HepG2 (cell line): Measurements from ENCODE around the gene LUC7L2. TPM values are rescaled to one million over a fixed set of nuclear protein-coding genes. Genes with fewer than 3 reads are reported as not detected.

Experiments
- DR1 ChIP-seq: sonication (generic); formaldehyde crosslinking; IDR thresholded peaks from 2 replicates; pipeline ENCODE4 v1.8.0; 2021; ENCODE audit warnings: mild to moderate bottlenecking, missing genetic modification reagents, inconsistent platforms
- HNF4A ChIP-seq: sonication (generic); formaldehyde crosslinking; IDR thresholded peaks from 2 replicates; pipeline ENCODE4 v1.4.0; 2020; ENCODE audit warnings: missing genetic modification reagents
- HOXA7 ChIP-seq: sonication (generic); formaldehyde crosslinking; IDR thresholded peaks from 2 replicates; pipeline ENCODE4 v1.8.1; 2022; ENCODE audit warnings: mild to moderate bottlenecking, missing genetic modification reagents, moderate library complexity
- LCORL ChIP-seq, 2 experiments: fragments of 450-650 bp in 1 of 2; sonication (generic) in 1 of 2; formaldehyde crosslinking in 1 of 2; IDR thresholded peaks; 2 replicates each; pipeline versions ENCODE4 v1.5.0 to v1.6.1; 2017 to 2020; ENCODE audit warnings: antibody characterized with exemption in 1 of 2, missing genetic modification reagents in 1 of 2
- RFX1 ChIP-seq: fragments of 450-650 bp; IDR thresholded peaks from 2 replicates; pipeline ENCODE4 v1.6.1; 2017
- SP140L ChIP-seq: sonication (generic); formaldehyde crosslinking; IDR thresholded peaks from 2 replicates; pipeline ENCODE4 v1.4.0; 2020; ENCODE audit warnings: missing genetic modification reagents, borderline replicate concordance
- STAG1 ChIP-seq: sonication (generic); formaldehyde crosslinking; IDR thresholded peaks from 2 replicates; pipeline ENCODE4 v1.4.0; 2020; ENCODE audit warnings: missing genetic modification reagents
- STAT5B ChIP-seq: sonication (generic); formaldehyde crosslinking; IDR thresholded peaks from 2 replicates; pipeline ENCODE4 v1.4.0; 2020; ENCODE audit warnings: missing genetic modification reagents
- ZBTB21 ChIP-seq: sonication (generic); formaldehyde crosslinking; IDR thresholded peaks from 2 replicates; pipeline ENCODE4 v1.4.0; 2020; ENCODE audit warnings: missing genetic modification reagents
- ZBTB38 ChIP-seq: sonication (generic); formaldehyde crosslinking; IDR thresholded peaks from 2 replicates; pipeline ENCODE4 v1.5.1; 2020; ENCODE audit warnings: mild to moderate bottlenecking, missing genetic modification reagents
- ZMYM4 ChIP-seq: sonication (generic); formaldehyde crosslinking; IDR thresholded peaks from 2 replicates; pipeline ENCODE4 v1.8.1; 2023; ENCODE audit warnings: mild to moderate bottlenecking, missing genetic modification reagents
- ZNF101 ChIP-seq: sonication (generic); formaldehyde crosslinking; IDR thresholded peaks from 2 replicates; pipeline ENCODE4 v1.4.0; 2020; ENCODE audit warnings: mild to moderate bottlenecking, low read depth, missing genetic modification reagents, borderline replicate concordance
- ZSCAN21 ChIP-seq: sonication (generic); formaldehyde crosslinking; IDR thresholded peaks from 2 replicates; pipeline ENCODE4 v1.8.0; 2022; ENCODE audit warnings: mild to moderate bottlenecking, missing genetic modification reagents, moderate library complexity, borderline replicate concordance
- polyA plus RNA-seq, 8 experiments: library from polyadenylated mRNA; depleted of rRNA in 3 of 8; stranded (reverse) in 7 of 8; unstranded in 1 of 8; fragments of >200 nt; fragmentation: Illumina TruSeq in 4 of 8; extraction: Trizol in 4 of 8; gene quantifications; 2 replicates each; pipeline versions ENCODE4 v1.2.1 to v1.2.3, GENCODE V29; 2011 to 2016; ENCODE audit warnings: low read depth in 4 of 8, missing spikeins in 1 of 8, mixed read lengths in 1 of 8; ENCODE audit not compliant: insufficient read depth in 1 of 8
- total RNA-seq, 5 experiments: library from RNA; depleted of rRNA; stranded (reverse); fragments of >200 nt; fragmentation: Illumina TruSeq; extraction: Trizol; gene quantifications; 2 replicates each; pipeline ENCODE4 v1.2.3, GENCODE V29; 2016; ENCODE audit warnings: low read depth in 1 of 5
- TF ChIP-seq, protein P1 (sequence below): IDR thresholded peaks from 2 replicates; pipeline ENCODE4 v1.6.1; 2016; ENCODE audit warnings: missing compliant biosample characterization, missing genetic modification reagents, borderline replicate concordance
- TF ChIP-seq, protein P2 (sequence below): sonication (generic); formaldehyde crosslinking; IDR thresholded peaks from 2 replicates; pipeline ENCODE4 v1.4.0; 2020; ENCODE audit warnings: missing genetic modification reagents
- TF ChIP-seq, protein P3 (sequence below): sonication (generic); formaldehyde crosslinking; IDR thresholded peaks from 2 replicates; pipeline ENCODE4 v1.5.1; 2020; ENCODE audit warnings: mild to moderate bottlenecking, missing genetic modification reagents, moderate library complexity
- TF ChIP-seq, protein P4 (sequence below): sonication (generic); formaldehyde crosslinking; IDR thresholded peaks from 2 replicates; pipeline ENCODE4 v1.8.0; 2022; ENCODE audit warnings: missing genetic modification reagents, low read depth, mild to moderate bottlenecking, borderline replicate concordance
- TF ChIP-seq, protein P5 (sequence below): sonication (generic); formaldehyde crosslinking; IDR thresholded peaks from 2 replicates; pipeline ENCODE4 v1.8.1; 2023; ENCODE audit warnings: mild to moderate bottlenecking, inconsistent platforms, moderate library complexity, missing genetic modification reagents, borderline replicate concordance

LUC7L2 gene
- total and polyA plus RNA-seq, 2 of the 13 experiments (the other 11 are each of a cell fraction or from before 2014, with no cell fraction given) = 17.9 to 50.7 TPM

DNA sequence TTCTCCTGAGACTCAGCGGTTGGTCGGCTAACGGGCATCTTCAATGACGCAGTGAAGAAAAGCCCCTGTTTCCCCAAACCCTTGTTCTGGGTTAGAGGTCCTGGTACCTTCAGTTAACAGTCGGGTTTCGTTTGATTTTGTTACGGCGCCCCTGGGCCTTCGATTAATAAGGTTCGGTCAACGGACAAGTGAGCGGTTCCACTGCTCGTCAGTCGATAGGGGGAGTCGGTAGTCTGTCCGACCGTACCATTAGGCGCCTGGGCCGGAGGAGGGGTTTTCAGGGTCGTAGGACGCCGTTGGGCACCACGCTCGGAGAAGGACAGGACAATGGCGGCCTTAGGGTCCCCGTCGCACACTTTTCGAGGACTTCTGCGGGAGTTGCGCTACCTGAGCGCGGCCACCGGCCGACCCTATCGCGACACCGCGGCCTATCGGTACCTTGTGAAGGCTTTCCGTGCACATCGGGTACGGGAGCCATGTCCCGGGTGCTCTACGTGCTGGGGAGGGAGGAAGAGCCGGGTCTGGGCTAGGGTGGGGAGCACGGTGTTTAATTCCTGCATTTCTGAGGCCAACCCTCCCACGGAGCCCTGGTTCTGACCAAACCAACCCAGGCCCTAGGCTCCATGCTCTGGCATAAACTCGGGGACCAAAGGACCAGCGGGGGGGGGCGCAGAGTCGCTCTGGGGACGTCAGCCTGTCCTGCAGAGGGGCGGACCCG is 18.5 kb upstream of the LUC7L2 start, which contains the start of gene FMC1 (continued):
- TF ChIP-seq, protein P1, sequence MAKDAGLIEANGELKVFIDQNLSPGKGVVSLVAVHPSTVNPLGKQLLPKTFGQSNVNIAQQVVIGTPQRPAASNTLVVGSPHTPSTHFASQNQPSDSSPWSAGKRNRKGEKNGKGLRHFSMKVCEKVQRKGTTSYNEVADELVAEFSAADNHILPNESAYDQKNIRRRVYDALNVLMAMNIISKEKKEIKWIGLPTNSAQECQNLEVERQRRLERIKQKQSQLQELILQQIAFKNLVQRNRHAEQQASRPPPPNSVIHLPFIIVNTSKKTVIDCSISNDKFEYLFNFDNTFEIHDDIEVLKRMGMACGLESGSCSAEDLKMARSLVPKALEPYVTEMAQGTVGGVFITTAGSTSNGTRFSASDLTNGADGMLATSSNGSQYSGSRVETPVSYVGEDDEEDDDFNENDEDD = no peak
- TF ChIP-seq DR1 (CRISPR knock-in tag) (peak; percentile 56), HNF4A (CRISPR knock-in tag) (no peak; the same call in 1 of the 2 replicates), RFX1 (no peak), SP140L (CRISPR knock-in tag) (no peak), ZSCAN21 (CRISPR knock-in tag) (no peak), ZMYM4 (CRISPR knock-in tag) (peak; percentile 48), STAG1 (CRISPR knock-in tag) (peak; percentile 43), STAT5B (CRISPR knock-in tag) (no peak), LCORL (IDR thresholded peaks at IDR 0.05) (no peak), LCORL (CRISPR knock-in tag; IDR thresholded peaks at IDR 0.05) (no peak; the same call in 1 of the 2 replicates), ZBTB21 (CRISPR knock-in tag) (0 out of 2 replicates have a peak, but pooled peaks have one; percentile 6), ZBTB38 (no peak), ZNF101 (CRISPR knock-in tag) (no peak), HOXA7 (CRISPR knock-in tag) (no peak)
- TF ChIP-seq, protein P2, sequence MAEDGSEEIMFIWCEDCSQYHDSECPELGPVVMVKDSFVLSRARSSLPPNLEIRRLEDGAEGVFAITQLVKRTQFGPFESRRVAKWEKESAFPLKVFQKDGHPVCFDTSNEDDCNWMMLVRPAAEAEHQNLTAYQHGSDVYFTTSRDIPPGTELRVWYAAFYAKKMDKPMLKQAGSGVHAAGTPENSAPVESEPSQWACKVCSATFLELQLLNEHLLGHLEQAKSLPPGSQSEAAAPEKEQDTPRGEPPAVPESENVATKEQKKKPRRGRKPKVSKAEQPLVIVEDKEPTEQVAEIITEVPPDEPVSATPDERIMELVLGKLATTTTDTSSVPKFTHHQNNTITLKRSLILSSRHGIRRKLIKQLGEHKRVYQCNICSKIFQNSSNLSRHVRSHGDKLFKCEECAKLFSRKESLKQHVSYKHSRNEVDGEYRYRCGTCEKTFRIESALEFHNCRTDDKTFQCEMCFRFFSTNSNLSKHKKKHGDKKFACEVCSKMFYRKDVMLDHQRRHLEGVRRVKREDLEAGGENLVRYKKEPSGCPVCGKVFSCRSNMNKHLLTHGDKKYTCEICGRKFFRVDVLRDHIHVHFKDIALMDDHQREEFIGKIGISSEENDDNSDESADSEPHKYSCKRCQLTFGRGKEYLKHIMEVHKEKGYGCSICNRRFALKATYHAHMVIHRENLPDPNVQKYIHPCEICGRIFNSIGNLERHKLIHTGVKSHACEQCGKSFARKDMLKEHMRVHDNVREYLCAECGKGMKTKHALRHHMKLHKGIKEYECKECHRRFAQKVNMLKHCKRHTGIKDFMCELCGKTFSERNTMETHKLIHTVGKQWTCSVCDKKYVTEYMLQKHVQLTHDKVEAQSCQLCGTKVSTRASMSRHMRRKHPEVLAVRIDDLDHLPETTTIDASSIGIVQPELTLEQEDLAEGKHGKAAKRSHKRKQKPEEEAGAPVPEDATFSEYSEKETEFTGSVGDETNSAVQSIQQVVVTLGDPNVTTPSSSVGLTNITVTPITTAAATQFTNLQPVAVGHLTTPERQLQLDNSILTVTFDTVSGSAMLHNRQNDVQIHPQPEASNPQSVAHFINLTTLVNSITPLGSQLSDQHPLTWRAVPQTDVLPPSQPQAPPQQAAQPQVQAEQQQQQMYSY (CRISPR knock-in tag) = peak; percentile 19; the same call in 1 of the 2 replicates
- TF ChIP-seq, protein P3, sequence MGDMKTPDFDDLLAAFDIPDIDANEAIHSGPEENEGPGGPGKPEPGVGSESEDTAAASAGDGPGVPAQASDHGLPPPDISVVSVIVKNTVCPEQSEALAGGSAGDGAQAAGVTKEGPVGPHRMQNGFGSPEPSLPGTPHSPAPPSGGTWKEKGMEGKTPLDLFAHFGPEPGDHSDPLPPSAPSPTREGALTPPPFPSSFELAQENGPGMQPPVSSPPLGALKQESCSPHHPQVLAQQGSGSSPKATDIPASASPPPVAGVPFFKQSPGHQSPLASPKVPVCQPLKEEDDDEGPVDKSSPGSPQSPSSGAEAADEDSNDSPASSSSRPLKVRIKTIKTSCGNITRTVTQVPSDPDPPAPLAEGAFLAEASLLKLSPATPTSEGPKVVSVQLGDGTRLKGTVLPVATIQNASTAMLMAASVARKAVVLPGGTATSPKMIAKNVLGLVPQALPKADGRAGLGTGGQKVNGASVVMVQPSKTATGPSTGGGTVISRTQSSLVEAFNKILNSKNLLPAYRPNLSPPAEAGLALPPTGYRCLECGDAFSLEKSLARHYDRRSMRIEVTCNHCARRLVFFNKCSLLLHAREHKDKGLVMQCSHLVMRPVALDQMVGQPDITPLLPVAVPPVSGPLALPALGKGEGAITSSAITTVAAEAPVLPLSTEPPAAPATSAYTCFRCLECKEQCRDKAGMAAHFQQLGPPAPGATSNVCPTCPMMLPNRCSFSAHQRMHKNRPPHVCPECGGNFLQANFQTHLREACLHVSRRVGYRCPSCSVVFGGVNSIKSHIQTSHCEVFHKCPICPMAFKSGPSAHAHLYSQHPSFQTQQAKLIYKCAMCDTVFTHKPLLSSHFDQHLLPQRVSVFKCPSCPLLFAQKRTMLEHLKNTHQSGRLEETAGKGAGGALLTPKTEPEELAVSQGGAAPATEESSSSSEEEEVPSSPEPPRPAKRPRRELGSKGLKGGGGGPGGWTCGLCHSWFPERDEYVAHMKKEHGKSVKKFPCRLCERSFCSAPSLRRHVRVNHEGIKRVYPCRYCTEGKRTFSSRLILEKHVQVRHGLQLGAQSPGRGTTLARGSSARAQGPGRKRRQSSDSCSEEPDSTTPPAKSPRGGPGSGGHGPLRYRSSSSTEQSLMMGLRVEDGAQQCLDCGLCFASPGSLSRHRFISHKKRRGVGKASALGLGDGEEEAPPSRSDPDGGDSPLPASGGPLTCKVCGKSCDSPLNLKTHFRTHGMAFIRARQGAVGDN (CRISPR knock-in tag) = peak; percentile 92
- TF ChIP-seq, protein P4, sequence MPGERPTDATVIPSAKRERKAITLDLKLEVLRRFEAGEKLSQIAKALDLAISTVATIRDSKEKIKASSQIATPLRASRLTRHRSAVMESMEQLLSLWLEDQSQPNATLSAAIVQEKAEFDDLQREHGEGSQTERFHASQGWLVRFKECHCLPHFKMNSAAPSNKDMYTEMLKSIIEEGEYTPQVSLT = no peak; the same call in 1 of the 2 replicates
- TF ChIP-seq, protein P5, sequence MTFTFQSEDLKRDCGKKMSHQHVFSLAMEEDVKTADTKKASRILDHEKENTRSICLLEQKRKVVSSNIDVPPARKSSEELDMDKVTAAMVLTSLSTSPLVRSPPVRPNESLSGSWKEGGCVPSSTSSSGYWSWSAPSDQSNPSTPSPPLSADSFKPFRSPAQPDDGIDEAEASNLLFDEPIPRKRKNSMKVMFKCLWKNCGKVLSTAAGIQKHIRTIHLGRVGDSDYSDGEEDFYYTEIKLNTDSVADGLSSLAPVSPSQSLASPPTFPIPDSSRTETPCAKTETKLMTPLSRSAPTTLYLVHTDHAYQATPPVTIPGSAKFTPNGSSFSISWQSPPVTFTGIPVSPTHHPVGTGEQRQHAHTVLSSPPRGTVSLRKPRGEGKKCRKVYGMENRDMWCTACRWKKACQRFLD = no peak
